ENCODE data around the gene TBC1D2.

Gene TBC1D2

GRCh38 chr9:98189412-98189811 is 66.0 kb downstream of the TBC1D2 start:
- no peak overlapping the region for H3K4me3 ChIP-seq (ENCODE audit: low read length)
- H2AFZ ChIP-seq (ENCODE audit: low read depth, low read length) = no peak overlapping the region
- TF ChIP-seq CTCF (IDR thresholded peaks at IDR 0.05; ENCODE audit: low read depth, low read length) (no peak), EZH2phosphoT487 (IDR thresholded peaks at IDR 0.05; ENCODE audit: low read depth) (no peak)
- H3K9ac ChIP-seq (ENCODE audit: low read length) = no peak overlapping the region
- peaks cover 21% of the 10 kb centered on the region for H3K27me3 ChIP-seq (ENCODE audit: low read depth, low read length)
- H3K4me2 ChIP-seq (ENCODE audit: low read length) = no peak overlapping the region
- no peak overlapping the region for H3K27ac ChIP-seq (ENCODE audit: low read length)
- H3K4me1 ChIP-seq (ENCODE audit: low read length) = peaks cover 12% of the 10 kb centered on the region
- H3K9me3 ChIP-seq (ENCODE audit: insufficient read depth, low read length) = no peaks in the 10 kb centered on the region
- no peaks in the 10 kb centered on the region for H3K79me2 ChIP-seq (ENCODE audit: low read length)
- no peaks in the 10 kb centered on the region for H4K20me1 ChIP-seq (ENCODE audit: insufficient read depth, low read length)
- H3K36me3 ChIP-seq (replicated peaks; ENCODE audit: low read depth, low read length) = no peaks in the 10 kb centered on the region

GRCh38 chr9:98187926-98188325 is 67.5 kb downstream of the TBC1D2 start:
- TF ChIP-seq CTCF (IDR thresholded peaks at IDR 0.05; ENCODE audit: low read depth, low read length) = no peak
- no peak for TF ChIP-seq EZH2phosphoT487 (IDR thresholded peaks at IDR 0.05; ENCODE audit: low read depth)
- H3K27me3 ChIP-seq (ENCODE audit: low read depth, low read length) = peaks cover 21% of the 10 kb centered on the region
- no peak overlapping the region for H3K4me2 ChIP-seq (ENCODE audit: low read length)
- no peaks in the 10 kb centered on the region for H3K79me2 ChIP-seq (ENCODE audit: low read length)
- peaks cover 5% of the 10 kb centered on the region; the same call in 1 of the 2 replicates for H3K4me1 ChIP-seq (ENCODE audit: low read length)
- no peak overlapping the region for H3K4me3 ChIP-seq (ENCODE audit: low read length)
- H2AFZ ChIP-seq (ENCODE audit: low read depth, low read length) = no peak overlapping the region
- no peak overlapping the region for H3K9ac ChIP-seq (ENCODE audit: low read length)
- no peaks in the 10 kb centered on the region for H3K36me3 ChIP-seq (replicated peaks; ENCODE audit: low read depth, low read length)
- no peaks in the 10 kb centered on the region for H4K20me1 ChIP-seq (ENCODE audit: insufficient read depth, low read length)
- H3K27ac ChIP-seq (ENCODE audit: low read length) = no peak overlapping the region
- H3K9me3 ChIP-seq (ENCODE audit: insufficient read depth, low read length) = no peaks in the 10 kb centered on the region

GRCh38 chr9:98186236-98186635 is 69.2 kb downstream of the TBC1D2 start:
- Histone ChIP-seq H3K4me3 (ENCODE audit: low read length) (no peak overlapping the region), H3K27me3 (ENCODE audit: low read depth, low read length) (peaks cover 10% of the 10 kb centered on the region; the same call in 1 of the 2 replicates), H4K20me1 (ENCODE audit: insufficient read depth, low read length) (no peaks in the 10 kb centered on the region), H3K27ac (ENCODE audit: low read length) (no peak overlapping the region), H3K9ac (ENCODE audit: low read length) (no peak overlapping the region), H3K4me1 (ENCODE audit: low read length) (no peaks in the 10 kb centered on the region), H3K36me3 (replicated peaks; ENCODE audit: low read depth, low read length) (no peaks in the 10 kb centered on the region), H3K9me3 (ENCODE audit: insufficient read depth, low read length) (no peaks in the 10 kb centered on the region), H3K79me2 (ENCODE audit: low read length) (no peaks in the 10 kb centered on the region), H3K4me2 (ENCODE audit: low read length) (no peak overlapping the region), H2AFZ (ENCODE audit: low read depth, low read length) (no peak overlapping the region)
- TF ChIP-seq CTCF (IDR thresholded peaks at IDR 0.05; ENCODE audit: low read depth, low read length) = no peak
- TF ChIP-seq EZH2phosphoT487 (IDR thresholded peaks at IDR 0.05; ENCODE audit: low read depth) = no peak

- TF ChIP-seq CTCF (IDR thresholded peaks at IDR 0.05; ENCODE audit: low read depth, low read length) (no peak), EZH2phosphoT487 (IDR thresholded peaks at IDR 0.05; ENCODE audit: low read depth) (no peak)
These were observed 69.8 kb downstream of the TBC1D2 start for GRCh38 chr9:98185611-98186171.

More at GRCh38 chr9:98185611-98186171, 69.8 kb downstream of the TBC1D2 start:
- Histone ChIP-seq H3K4me2 (ENCODE audit: low read length) (no peak overlapping the region), H3K27ac (ENCODE audit: low read length) (no peak overlapping the region), H3K9me3 (ENCODE audit: insufficient read depth, low read length) (no peaks in the 10 kb centered on the region), H2AFZ (ENCODE audit: low read depth, low read length) (no peak overlapping the region), H3K27me3 (ENCODE audit: low read depth, low read length) (peaks cover 7% of the 10 kb centered on the region; the same call in 1 of the 2 replicates), H3K9ac (ENCODE audit: low read length) (no peak overlapping the region), H3K4me1 (ENCODE audit: low read length) (no peaks in the 10 kb centered on the region), H3K79me2 (ENCODE audit: low read length) (no peaks in the 10 kb centered on the region), H4K20me1 (ENCODE audit: insufficient read depth, low read length) (no peaks in the 10 kb centered on the region), H3K4me3 (ENCODE audit: low read length) (no peak overlapping the region), H3K36me3 (replicated peaks; ENCODE audit: low read depth, low read length) (no peaks in the 10 kb centered on the region)
